Hepatocyte (in vitro differentiated cells): ENCODE measurements around the gene ANGPTL5. TPM values are rescaled to one million over a fixed set of nuclear protein-coding genes. Genes with fewer than 3 reads are reported as not detected.

Experiments used
- DNase-seq: peaks from one replicate; pipeline ENCODE4 v3.0.0-alpha.2; 2016; ENCODE audit warnings: low spot score
- H2AFZ ChIP-seq: fragments of 200-600 bp; sonication (generic); 2 replicates; pipeline ENCODE4 v1.6.0; 2016; ENCODE audit warnings: antibody characterized with exemption, mild to moderate bottlenecking
- H3K27ac ChIP-seq: fragments of 200-600 bp; sonication (generic); 2 replicates; pipeline ENCODE4 v1.5.1; 2016; ENCODE audit warnings: mild to moderate bottlenecking
- H3K27me3 ChIP-seq: fragments of 200-600 bp; sonication (generic); 2 replicates; pipeline ENCODE4 v1.6.1; 2016
- H3K36me3 ChIP-seq: fragments of 200-600 bp; sonication (generic); replicated peaks from 2 replicates; pipeline ENCODE4 v1.5.1; 2016; ENCODE audit warnings: low read depth; ENCODE audit not compliant: insufficient read depth
- H3K4me1 ChIP-seq: fragments of 200-600 bp; sonication (generic); 2 replicates; pipeline ENCODE4 v1.5.1; 2016; ENCODE audit warnings: mild to moderate bottlenecking, moderate library complexity; ENCODE audit not compliant: insufficient read depth
- H3K4me2 ChIP-seq: fragments of 200-600 bp; sonication (generic); 2 replicates; pipeline ENCODE4 v1.6.0; 2016
- H3K4me3 ChIP-seq: fragments of 200-600 bp; sonication (generic); 2 replicates; pipeline ENCODE4 v1.5.1; 2016; ENCODE audit warnings: mild to moderate bottlenecking
- H3K79me2 ChIP-seq: fragments of 200-600 bp; sonication (generic); 2 replicates; pipeline ENCODE4 v1.6.0; 2017; ENCODE audit warnings: mild to moderate bottlenecking
- H3K9me2 ChIP-seq: fragments of 200-600 bp; sonication (generic); replicated peaks from 2 replicates; pipeline ENCODE4 v1.6.0; 2017; ENCODE audit warnings: mild to moderate bottlenecking; ENCODE audit not compliant: insufficient read depth
- H3K9me3 ChIP-seq: fragments of 200-600 bp; sonication (generic); 2 replicates; pipeline ENCODE4 v1.5.1; 2016; ENCODE audit warnings: low read depth, mild to moderate bottlenecking
- H4K20me1 ChIP-seq: fragments of 200-600 bp; sonication (generic); 2 replicates; pipeline ENCODE4 v1.6.0; 2016; ENCODE audit warnings: mild to moderate bottlenecking; ENCODE audit not compliant: insufficient read depth, poor library complexity, severe bottlenecking
- EZH2 ChIP-seq: fragments of 200-600 bp; sonication (generic); IDR thresholded peaks from 2 replicates; pipeline ENCODE4 v1.6.1; 2016; ENCODE audit warnings: antibody characterized with exemption, mild to moderate bottlenecking, borderline replicate concordance
- EZH2phosphoT487 ChIP-seq: fragments of 200-600 bp; sonication (generic); IDR thresholded peaks from one replicate; pipeline ENCODE4 v1.6.1; 2018; ENCODE audit warnings: antibody characterized with exemption, mild to moderate bottlenecking, low read depth, moderate library complexity; ENCODE audit not compliant: unreplicated experiment, severe bottlenecking
- WGBS: methylation state at CpG from one replicate; pipeline ENCODE4 v1.1.6; 2016; ENCODE audit warnings: low lambda C conversion rate; ENCODE audit errors: missing lambda C conversion rate; 5-methylcytosine and 5-hydroxymethylcytosine counted together
- polyA plus RNA-seq: library from polyadenylated mRNA; unstranded; fragments of >200 nt; fragmentation: Nextera tagmentation; extraction: Ambion mirVana; gene quantifications from 2 replicates; pipeline ENCODE4 v1.2.1, GENCODE V29; 2016
- total RNA-seq: library from RNA; depleted of rRNA; stranded (reverse); fragments of >200 nt; gene quantifications from 2 replicates; pipeline ENCODE4 v1.2.3, GENCODE V29; 2014
- TF ChIP-seq, protein P1 (sequence below): fragments of 200-600 bp; sonication (generic); IDR thresholded peaks from 2 replicates; pipeline ENCODE4 v1.5.1; 2016; ENCODE audit warnings: antibody characterized with exemption, mild to moderate bottlenecking; ENCODE audit not compliant: poor library complexity

ANGPTL5 gene
- total and polyA plus RNA-seq, 2 experiments from 2014 or later, result 0.12 TPM; not detected in 1

DNA sequence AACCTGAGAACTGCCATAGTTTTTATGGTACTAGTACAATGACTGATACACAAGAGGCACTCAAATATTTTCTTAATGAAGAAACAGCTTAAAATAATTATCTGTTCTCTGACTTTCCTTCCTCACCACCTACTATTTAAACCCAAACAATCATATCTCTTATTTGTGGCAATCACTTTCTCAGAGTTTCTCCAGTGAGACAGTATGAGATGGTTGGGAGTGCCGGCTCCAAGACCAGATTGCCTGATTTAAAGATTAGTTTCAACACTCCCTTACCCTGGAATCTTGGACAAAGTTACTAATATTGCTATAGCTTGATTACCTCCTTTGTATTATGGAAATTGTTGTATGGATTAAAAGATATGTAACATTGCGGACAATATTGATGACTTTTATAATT lies 7.2 kb downstream of the ANGPTL5 start:
- no peaks in the 10 kb centered on the region for H3K79me2 ChIP-seq
- no peaks in the 10 kb centered on the region for H3K9me3 ChIP-seq
- no peaks in the 10 kb centered on the region for H3K27me3 ChIP-seq
- no peak for TF ChIP-seq EZH2phosphoT487
- TF ChIP-seq, protein P1, sequence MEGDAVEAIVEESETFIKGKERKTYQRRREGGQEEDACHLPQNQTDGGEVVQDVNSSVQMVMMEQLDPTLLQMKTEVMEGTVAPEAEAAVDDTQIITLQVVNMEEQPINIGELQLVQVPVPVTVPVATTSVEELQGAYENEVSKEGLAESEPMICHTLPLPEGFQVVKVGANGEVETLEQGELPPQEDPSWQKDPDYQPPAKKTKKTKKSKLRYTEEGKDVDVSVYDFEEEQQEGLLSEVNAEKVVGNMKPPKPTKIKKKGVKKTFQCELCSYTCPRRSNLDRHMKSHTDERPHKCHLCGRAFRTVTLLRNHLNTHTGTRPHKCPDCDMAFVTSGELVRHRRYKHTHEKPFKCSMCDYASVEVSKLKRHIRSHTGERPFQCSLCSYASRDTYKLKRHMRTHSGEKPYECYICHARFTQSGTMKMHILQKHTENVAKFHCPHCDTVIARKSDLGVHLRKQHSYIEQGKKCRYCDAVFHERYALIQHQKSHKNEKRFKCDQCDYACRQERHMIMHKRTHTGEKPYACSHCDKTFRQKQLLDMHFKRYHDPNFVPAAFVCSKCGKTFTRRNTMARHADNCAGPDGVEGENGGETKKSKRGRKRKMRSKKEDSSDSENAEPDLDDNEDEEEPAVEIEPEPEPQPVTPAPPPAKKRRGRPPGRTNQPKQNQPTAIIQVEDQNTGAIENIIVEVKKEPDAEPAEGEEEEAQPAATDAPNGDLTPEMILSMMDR, result no peak
- no peak for TF ChIP-seq EZH2
- H4K20me1 ChIP-seq, result no peaks in the 10 kb centered on the region
- no peak overlapping the region for H3K4me3 ChIP-seq
- 83% methylated on average over 2 of the region's 2 CpGs for WGBS
- no peaks in the 10 kb centered on the region for H3K36me3 ChIP-seq
- H3K4me2 ChIP-seq, result no peak overlapping the region
- no peak overlapping the region for H2AFZ ChIP-seq
- H3K9me2 ChIP-seq, result no peaks in the 10 kb centered on the region
- no peak for DNase-seq
- peaks cover 6% of the 10 kb centered on the region for H3K4me1 ChIP-seq
- H3K27ac ChIP-seq, result no peak overlapping the region

DNA sequence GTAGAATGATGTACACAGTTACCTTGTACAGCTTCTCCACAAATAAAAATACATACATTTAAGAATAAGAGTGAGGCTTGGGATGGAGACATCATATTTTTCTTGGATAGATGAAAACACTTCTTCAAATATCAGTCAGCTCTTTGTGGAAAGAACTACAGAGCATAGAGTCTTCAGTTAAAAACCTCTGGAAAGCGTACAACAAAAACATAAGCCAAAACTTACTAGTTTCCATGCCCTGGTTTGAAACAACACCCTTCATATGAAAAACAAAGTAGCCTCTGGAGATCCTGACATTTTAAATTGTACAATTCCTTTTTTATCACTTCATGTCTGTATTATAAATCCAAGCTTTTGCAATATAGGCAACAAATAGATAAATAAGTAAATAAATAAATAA lies 8.5 kb downstream of the ANGPTL5 start:
- Histone ChIP-seq H3K27me3 (no peaks in the 10 kb centered on the region), H2AFZ (no peak overlapping the region), H3K27ac (no peak overlapping the region), H3K4me3 (no peak overlapping the region), H3K9me2 (no peaks in the 10 kb centered on the region), H3K4me1 (peaks cover 6% of the 10 kb centered on the region), H4K20me1 (no peaks in the 10 kb centered on the region), H3K9me3 (no peaks in the 10 kb centered on the region), H3K36me3 (no peaks in the 10 kb centered on the region), H3K79me2 (no peaks in the 10 kb centered on the region), H3K4me2 (no peak overlapping the region)
- 100% methylated on average over 1 of the region's 1 CpG for WGBS
- DNase-seq, result no peak
- TF ChIP-seq, protein P1, result no peak
- no peak for TF ChIP-seq EZH2
- no peak for TF ChIP-seq EZH2phosphoT487

DNA sequence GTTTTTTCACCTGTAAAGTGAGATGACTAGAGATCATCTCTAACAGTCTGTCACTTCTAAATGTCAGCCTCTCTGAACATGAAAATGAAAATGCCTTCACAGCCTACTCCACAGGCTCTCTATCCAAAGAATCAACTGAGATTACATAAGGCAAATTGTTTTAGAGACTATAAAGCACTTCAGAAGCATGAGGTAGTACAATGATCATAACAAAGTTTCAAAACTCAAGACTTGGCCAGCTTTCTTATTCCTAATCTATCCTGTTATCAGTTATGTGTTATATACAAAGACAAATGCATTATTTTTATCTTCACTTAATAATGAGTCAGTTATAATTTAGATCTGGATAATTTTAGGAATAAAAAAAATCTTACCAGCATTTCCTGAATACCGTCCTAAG lies 21.8 kb downstream of the ANGPTL5 start:
- no peak for DNase-seq
- Histone ChIP-seq H3K4me1 (no peaks in the 10 kb centered on the region), H3K9me2 (no peaks in the 10 kb centered on the region), H3K79me2 (no peaks in the 10 kb centered on the region), H4K20me1 (no peaks in the 10 kb centered on the region), H3K27me3 (no peaks in the 10 kb centered on the region), H3K27ac (no peak overlapping the region), H3K36me3 (no peaks in the 10 kb centered on the region), H3K4me3 (no peak overlapping the region), H3K4me2 (no peak overlapping the region), H2AFZ (no peak overlapping the region), H3K9me3 (no peaks in the 10 kb centered on the region)
- WGBS, result 78% methylated on average over 1 of the region's 1 CpG
- TF ChIP-seq EZH2 (no peak), EZH2phosphoT487 (no peak)
- TF ChIP-seq, protein P1, result no peak

DNA sequence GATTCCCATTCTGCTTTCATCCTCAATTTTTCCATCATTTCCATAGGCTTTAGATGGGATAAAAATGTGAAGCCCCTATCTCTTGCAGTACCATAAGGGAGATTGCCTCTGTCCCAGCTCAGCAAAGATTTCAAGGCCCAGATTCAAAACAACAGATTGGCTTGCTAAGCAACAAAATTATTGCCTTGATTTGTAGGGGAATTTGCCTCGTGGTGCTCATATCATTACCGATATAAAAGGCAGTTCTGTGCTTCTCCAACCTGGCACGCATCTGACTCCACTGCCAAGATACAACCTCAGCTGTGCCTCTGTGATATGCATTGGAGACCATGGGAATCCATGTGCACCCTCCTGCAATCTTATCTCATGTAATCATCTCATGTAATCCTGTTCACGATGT lies 26.6 kb downstream of the ANGPTL5 start:
- no peaks in the 10 kb centered on the region for H3K27me3 ChIP-seq
- WGBS, result 83% methylated on average over 4 of the region's 4 CpGs

More for the DNA sequence above, 26.6 kb downstream of the ANGPTL5 start:
- Histone ChIP-seq H4K20me1 (no peaks in the 10 kb centered on the region), H3K9me2 (no peaks in the 10 kb centered on the region), H3K27ac (no peak overlapping the region), H3K4me1 (no peaks in the 10 kb centered on the region), H3K9me3 (no peaks in the 10 kb centered on the region), H3K36me3 (no peaks in the 10 kb centered on the region), H3K79me2 (no peaks in the 10 kb centered on the region), H3K4me3 (no peak overlapping the region), H2AFZ (no peak overlapping the region), H3K4me2 (no peak overlapping the region)
- no peak for DNase-seq
- TF ChIP-seq EZH2 (no peak), EZH2phosphoT487 (no peak)
- TF ChIP-seq, protein P1, result no peak
